Measurements from ENCODE around the gene GRIK2. TPM values are rescaled to one million over a fixed set of nuclear protein-coding genes. Genes with fewer than 3 reads are reported as not detected.
A peak's percentile ranks its signal among the peaks of the same experiment; 100 is the strongest.

Gene GRIK2
- total and polyA plus RNA-seq, 2 experiments from 2014 or later: 0.21 to 0.45 TPM

GRCh38 chr6:101582792-101583191, 189.3 kb downstream of the GRIK2 start:
- H3K4me1 ChIP-seq (ENCODE audit: low read depth): no peaks in the 10 kb centered on the region
- no peak overlapping the region for H3K4me3 ChIP-seq
- H3K9me3 ChIP-seq (ENCODE audit: low read depth): no peaks in the 10 kb centered on the region
- DNase-seq (ENCODE audit: low read depth in 1 of 2, low spot score in 1 of 2): no peak
- H3K27me3 ChIP-seq: no peaks in the 10 kb centered on the region
- no peaks in the 10 kb centered on the region for H3K36me3 ChIP-seq
- H3K27ac ChIP-seq: no peak overlapping the region
- no peak for TF ChIP-seq CTCF (IDR thresholded peaks at IDR 0.05; ENCODE audit: low read depth, low read length)

GRCh38 chr6:101585501-101585900, 192.0 kb downstream of the GRIK2 start:
- Histone ChIP-seq H3K4me3 (no peak overlapping the region), H3K27ac (no peak overlapping the region), H3K4me1 (ENCODE audit: low read depth) (no peaks in the 10 kb centered on the region), H3K27me3 (no peaks in the 10 kb centered on the region), H3K36me3 (no peaks in the 10 kb centered on the region), H3K9me3 (ENCODE audit: low read depth) (no peaks in the 10 kb centered on the region)
- TF ChIP-seq CTCF (IDR thresholded peaks at IDR 0.05; ENCODE audit: low read depth, low read length): no peak
- no peak for DNase-seq (ENCODE audit: low read depth in 1 of 2, low spot score in 1 of 2)

GRCh38 chr6:101588343-101588742, 194.8 kb downstream of the GRIK2 start:
- H3K27ac ChIP-seq: no peak overlapping the region
- no peak for TF ChIP-seq CTCF (IDR thresholded peaks at IDR 0.05; ENCODE audit: low read depth, low read length)
- DNase-seq (ENCODE audit: low read depth in 1 of 2, low spot score in 1 of 2): peak in 1 of 2 donors; percentile 5
- H3K27me3 ChIP-seq: no peaks in the 10 kb centered on the region
- no peaks in the 10 kb centered on the region for H3K36me3 ChIP-seq
- no peak overlapping the region for H3K4me3 ChIP-seq
- H3K4me1 ChIP-seq (ENCODE audit: low read depth): no peaks in the 10 kb centered on the region
- H3K9me3 ChIP-seq (ENCODE audit: low read depth): no peaks in the 10 kb centered on the region

GRCh38 chr6:101595276-101595675, 201.8 kb downstream of the GRIK2 start:
- H3K27ac ChIP-seq: no peak overlapping the region
- no peaks in the 10 kb centered on the region for H3K36me3 ChIP-seq
- H3K4me3 ChIP-seq: no peak overlapping the region
- no peaks in the 10 kb centered on the region for H3K9me3 ChIP-seq (ENCODE audit: low read depth)
- H3K4me1 ChIP-seq (ENCODE audit: low read depth): no peaks in the 10 kb centered on the region
- no peaks in the 10 kb centered on the region for H3K27me3 ChIP-seq
- TF ChIP-seq CTCF (IDR thresholded peaks at IDR 0.05; ENCODE audit: low read depth, low read length): no peak
- DNase-seq (ENCODE audit: low read depth in 1 of 2, low spot score in 1 of 2): no peak

GRCh38 chr6:101597693-101598092, 204.2 kb downstream of the GRIK2 start:
- H3K27ac ChIP-seq: no peak overlapping the region
- TF ChIP-seq CTCF (IDR thresholded peaks at IDR 0.05; ENCODE audit: low read depth, low read length): no peak
- DNase-seq (ENCODE audit: low read depth in 1 of 2, low spot score in 1 of 2): peak in 1 of 2 donors; percentile 76

GRCh38 chr6:101605426-101605825, 211.9 kb downstream of the GRIK2 start:
- Histone ChIP-seq H3K4me1 (ENCODE audit: low read depth) (no peaks in the 10 kb centered on the region), H3K9me3 (ENCODE audit: low read depth) (no peaks in the 10 kb centered on the region), H3K27ac (no peak overlapping the region), H3K4me3 (no peak overlapping the region), H3K27me3 (no peaks in the 10 kb centered on the region), H3K36me3 (no peaks in the 10 kb centered on the region)
- no peak for TF ChIP-seq CTCF (IDR thresholded peaks at IDR 0.05; ENCODE audit: low read depth, low read length)
- no peak for DNase-seq (ENCODE audit: low read depth in 1 of 2, low spot score in 1 of 2)

More at GRCh38 chr6:101597693-101598092, 204.2 kb downstream of the GRIK2 start:
- Histone ChIP-seq H3K27me3 (no peaks in the 10 kb centered on the region), H3K36me3 (no peaks in the 10 kb centered on the region), H3K9me3 (ENCODE audit: low read depth) (no peaks in the 10 kb centered on the region), H3K4me1 (ENCODE audit: low read depth) (no peaks in the 10 kb centered on the region), H3K4me3 (no peak overlapping the region)

Measured in cardiac muscle cell (in vitro differentiated cells and primary cell).